Immature natural killer cell (primary cell): Measurements from ENCODE around the gene CORO6. TPM values are rescaled to one million over a fixed set of nuclear protein-coding genes. Genes with fewer than 3 reads are reported as not detected.

Source experiments
- DNase-seq, 3 donors: peaks; one replicate each; pipeline ENCODE4 v3.0.0; 2022; ENCODE audit warnings: mixed read lengths in 1 of 3
- H3K27ac Mint-ChIP-seq, 6 donors: one replicate each; pipeline ENCODE4 v1.8.0; 2020; ENCODE audit warnings: mixed read lengths in 6 of 6, mild to moderate bottlenecking in 5 of 6, inconsistent platforms in 4 of 6, moderate library complexity in 3 of 6
- H3K27me3 Mint-ChIP-seq, 3 donors: one replicate each; pipeline ENCODE4 v1.8.0; 2020 to 2021; ENCODE audit warnings: low read depth in 3 of 3, mild to moderate bottlenecking in 3 of 3, mixed read lengths in 3 of 3, moderate library complexity in 3 of 3, inconsistent platforms in 1 of 3
- H3K36me3 Mint-ChIP-seq, 3 donors: one replicate each; pipeline ENCODE4 v1.8.0; 2020; ENCODE audit warnings: mixed read lengths in 3 of 3, inconsistent platforms in 2 of 3, mild to moderate bottlenecking in 2 of 3
- H3K4me1 Mint-ChIP-seq, 2 donors: one replicate each; pipeline ENCODE4 v1.8.0; 2020; ENCODE audit warnings: inconsistent platforms in 2 of 2, mild to moderate bottlenecking in 2 of 2, mixed read lengths in 2 of 2, moderate library complexity in 1 of 2
- H3K4me3 Mint-ChIP-seq, 5 donors: one replicate each; pipeline ENCODE4 v1.8.0; 2020; ENCODE audit warnings: mild to moderate bottlenecking in 5 of 5, mixed read lengths in 5 of 5, inconsistent platforms in 3 of 5, moderate library complexity in 3 of 5
- H3K9me3 Mint-ChIP-seq, 6 donors: one replicate each; pipeline ENCODE4 v1.8.0; 2020; ENCODE audit warnings: mild to moderate bottlenecking in 6 of 6, mixed read lengths in 6 of 6, inconsistent platforms in 4 of 6, moderate library complexity in 3 of 6
- polyA plus RNA-seq, 3 donors: library from polyadenylated mRNA; unstranded; fragments of 300-500 nt; fragmentation: Illumina TruSeq; gene quantifications; one replicate each; pipeline ENCODE4 v1.2.3, GENCODE V29; 2021

Gene CORO6
- polyA plus RNA-seq, 3 donors from 2014 or later: 0.12 to 1.3 (median 0.38) TPM

DNA sequence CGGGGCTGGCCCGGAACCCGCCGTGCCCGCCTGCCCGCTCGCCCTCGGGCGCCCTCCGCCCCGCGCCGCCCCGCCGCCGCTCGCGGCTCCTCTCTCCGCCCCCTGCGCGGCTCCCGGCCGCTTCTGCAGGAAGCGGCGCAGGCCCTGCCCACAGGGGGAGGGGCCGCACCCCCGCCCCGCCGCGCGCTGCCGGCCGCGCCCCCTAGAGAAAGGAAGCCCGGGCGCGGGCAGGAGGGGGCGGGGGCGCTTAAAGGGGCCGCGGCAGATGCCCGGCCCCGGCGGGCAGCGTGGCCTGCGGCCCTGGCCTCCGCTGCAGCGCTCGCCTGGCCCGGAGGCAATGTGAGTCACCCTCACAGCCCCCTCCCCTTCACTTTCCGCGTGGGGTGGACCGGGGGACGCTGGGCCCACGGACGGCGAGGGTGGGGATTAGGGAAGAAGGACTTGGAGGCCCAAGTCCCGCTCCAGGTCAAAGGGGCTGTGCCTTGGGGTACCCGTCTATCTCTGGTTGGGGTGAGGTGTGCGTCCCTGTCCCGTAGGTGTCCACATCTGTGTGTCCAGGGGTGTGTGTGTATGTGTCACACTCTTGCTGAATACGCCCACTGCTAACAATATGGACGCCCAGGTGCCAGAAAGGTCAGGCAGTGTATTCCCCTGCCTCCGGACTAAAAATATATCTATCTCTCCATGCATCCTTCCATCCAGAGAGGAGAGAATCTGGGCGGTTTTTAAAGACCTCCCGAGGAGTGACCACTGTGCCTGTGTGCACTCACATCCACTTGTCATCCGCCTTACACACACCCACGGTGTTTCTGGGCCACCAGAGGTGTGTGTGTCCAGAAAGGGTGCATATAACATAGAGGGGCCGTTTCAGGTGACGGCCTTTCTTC, 32.9 kb downstream of the CORO6 start, which contains the start of gene GIT1:
GIT1 (minus strand) TSS at position 125 of the 887 bp plus-strand sequence. CDS start 270 bp downstream, outside the sequence.
- H3K4me3 Mint-ChIP-seq: peak within 1 kb of the TSS; percentile 87 to 93 (median 89)
- peaks cover 0 to 7% (median 5%) of the 10 kb centered on the region in 3 donors for H3K27me3 Mint-ChIP-seq
- peak within 1 kb of the TSS; percentile 81 to 94 (median 91) for H3K27ac Mint-ChIP-seq
- H3K9me3 Mint-ChIP-seq: no peaks in the 10 kb centered on the region
- DNase-seq: peak; percentile 84 to 87 (median 86)
- H3K4me1 Mint-ChIP-seq: peaks cover 70 to 71% of the 10 kb centered on the region in 2 donors
- no peaks in the 10 kb centered on the region for H3K36me3 Mint-ChIP-seq

DNA sequence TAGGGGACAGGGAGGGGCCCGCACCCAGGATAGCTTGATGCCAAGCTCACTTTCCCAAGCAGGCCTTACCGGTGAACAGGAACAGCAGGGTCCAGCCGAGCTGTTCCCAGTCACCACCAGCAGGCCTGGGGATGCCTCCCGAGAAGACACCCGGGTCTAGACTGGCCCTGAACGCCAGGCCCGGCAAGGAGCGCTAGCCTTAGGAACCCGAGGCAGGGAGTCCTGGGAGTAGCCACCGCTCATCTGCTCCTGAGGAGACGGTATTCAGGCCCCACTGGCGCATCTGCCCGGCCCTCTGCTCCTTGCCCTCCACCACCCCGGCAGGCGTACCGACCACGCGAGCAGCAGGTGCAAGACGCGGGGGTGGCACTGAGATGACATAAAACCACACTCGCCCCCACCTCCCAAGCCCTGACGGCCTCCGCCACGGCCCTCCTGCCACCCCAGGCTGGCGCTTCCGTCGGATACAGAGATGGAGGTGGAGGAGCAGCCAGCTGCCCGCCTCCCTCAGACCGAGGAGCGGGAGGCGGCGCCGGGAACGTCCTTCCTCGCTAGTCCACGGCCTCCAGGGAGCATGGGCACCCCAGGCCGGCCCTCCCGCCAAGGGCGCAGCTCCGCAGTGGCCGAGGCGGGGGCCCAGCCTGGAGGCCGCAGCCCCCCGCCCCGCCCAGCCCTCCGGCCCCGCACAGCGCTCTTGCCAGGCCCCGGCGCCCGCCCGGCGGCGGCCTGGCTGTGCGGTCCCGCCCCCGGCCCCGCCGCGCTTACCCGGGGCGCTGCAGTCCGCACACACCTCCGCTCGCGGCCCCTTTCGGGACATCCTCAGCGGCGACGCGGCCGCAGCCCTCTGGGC, 33.9 kb downstream of the CORO6 start:
- Mint-ChIP-seq H3K36me3 (no peaks in the 10 kb centered on the region), H3K4me1 (peaks cover 72 to 79% of the 10 kb centered on the region in 2 donors), H3K27me3 (peaks cover 0 to 7% (median 5%) of the 10 kb centered on the region in 3 donors), H3K9me3 (no peaks in the 10 kb centered on the region), H3K27ac (peak overlapping the region; percentile 80 to 94 (median 84)), H3K4me3 (peak overlapping the region; percentile 87 to 93 (median 88))
- peak; percentile 73 to 77 (median 73) for DNase-seq

DNA sequence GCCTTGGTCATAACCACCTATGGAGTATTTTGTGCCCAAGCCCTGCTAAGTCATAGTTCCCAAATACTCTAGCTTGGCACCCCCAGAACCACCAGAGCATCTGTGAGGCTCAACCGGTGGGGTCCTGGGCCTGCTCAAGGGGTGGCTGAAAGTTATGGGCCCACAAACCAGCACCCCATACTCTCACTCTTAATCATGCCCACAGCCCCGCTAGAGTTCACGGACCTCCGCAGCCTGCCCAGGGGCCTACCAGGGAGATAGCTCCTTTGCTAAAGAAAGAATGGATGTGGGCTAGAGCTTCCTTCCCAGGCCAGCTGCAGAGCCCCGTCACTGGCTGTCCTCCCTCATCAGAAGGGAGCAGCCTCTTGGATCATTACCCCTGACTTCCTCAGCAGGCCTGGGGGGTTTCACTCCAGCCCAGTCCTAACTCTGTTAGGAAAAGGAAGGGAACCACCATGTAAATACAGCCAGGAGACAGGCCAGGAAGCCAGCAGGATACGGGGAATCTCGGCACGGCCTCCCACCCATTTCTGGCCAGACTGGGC, 34.6 kb downstream of the CORO6 start:
- H3K4me1 Mint-ChIP-seq: peaks cover 72 to 80% of the 10 kb centered on the region in 2 donors
- DNase-seq: no peak
- H3K4me3 Mint-ChIP-seq: peak overlapping the region; percentile 87 to 93 (median 88)
- H3K36me3 Mint-ChIP-seq: no peaks in the 10 kb centered on the region
- peaks cover 0 to 7% (median 5%) of the 10 kb centered on the region in 3 donors for H3K27me3 Mint-ChIP-seq
- peak overlapping the region; percentile 81 to 94 (median 90) for H3K27ac Mint-ChIP-seq
- H3K9me3 Mint-ChIP-seq: no peaks in the 10 kb centered on the region

DNA sequence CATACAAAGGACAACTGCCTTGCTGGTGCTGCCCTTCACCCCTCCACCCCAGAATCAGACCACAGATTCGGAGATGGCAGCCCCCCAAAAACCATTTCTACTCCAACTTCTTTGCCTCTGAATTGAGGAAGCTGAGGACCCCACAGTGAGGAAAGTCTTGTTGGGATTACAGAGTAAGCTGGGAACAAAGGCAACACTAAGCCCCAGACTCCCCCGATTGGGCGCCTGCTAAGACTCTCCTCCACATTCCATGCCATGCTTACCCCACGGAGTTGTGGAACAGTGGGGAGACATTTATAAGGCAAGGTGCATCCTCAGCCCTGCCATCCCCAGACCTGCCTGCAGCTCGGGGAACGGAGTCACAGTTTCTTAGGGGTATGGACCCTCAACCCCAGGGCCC, 35.1 kb downstream of the CORO6 start:
- no peak for DNase-seq
- Mint-ChIP-seq H3K4me1 (peaks cover 68 to 78% of the 10 kb centered on the region in 2 donors), H3K27ac (peak overlapping the region; percentile 72 to 94 (median 87)), H3K9me3 (no peaks in the 10 kb centered on the region), H3K36me3 (no peaks in the 10 kb centered on the region), H3K27me3 (peaks cover 0 to 7% (median 5%) of the 10 kb centered on the region in 3 donors), H3K4me3 (peak overlapping the region; percentile 87 to 93 (median 88))

DNA sequence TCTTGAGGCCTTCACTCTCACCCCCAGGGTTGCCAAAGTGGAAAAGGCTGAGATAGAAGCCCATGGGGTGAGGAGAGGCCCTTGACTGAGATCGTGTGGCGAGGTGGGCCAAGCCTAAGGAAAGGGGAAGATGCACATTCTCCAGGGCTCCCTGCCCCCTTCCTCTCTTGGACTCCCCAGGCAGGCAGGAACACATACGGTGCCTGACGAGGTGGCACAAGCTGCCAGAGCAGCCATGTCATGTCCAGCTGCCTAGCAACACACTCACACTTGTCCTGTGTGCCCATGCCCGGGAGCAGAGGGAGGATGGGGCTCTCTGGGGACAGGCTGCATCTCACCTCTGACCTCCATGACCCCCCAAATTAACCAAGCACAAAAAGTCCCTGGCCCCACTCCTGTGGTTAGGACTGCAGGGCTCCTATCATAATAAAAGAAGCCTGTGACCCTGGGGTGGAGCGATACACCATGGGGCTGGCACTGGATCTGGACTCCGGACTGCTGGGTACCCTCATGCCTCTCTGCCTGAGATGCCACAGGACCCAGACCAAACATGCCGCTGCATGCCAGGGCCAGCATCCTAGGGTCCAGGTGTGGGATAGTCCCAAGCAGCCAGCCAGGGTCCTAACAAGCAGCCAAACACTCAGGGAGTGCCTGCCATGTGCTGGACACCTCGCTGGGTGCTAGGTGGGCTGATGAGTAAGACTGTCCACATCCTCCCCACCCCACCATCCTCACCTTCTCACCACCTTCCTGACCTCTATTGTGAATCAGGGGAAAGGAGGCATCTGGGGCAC, 35.8 kb downstream of the CORO6 start:
- DNase-seq: no peak
- Mint-ChIP-seq H3K4me1 (peaks cover 64 to 71% of the 10 kb centered on the region in 2 donors), H3K4me3 (peak overlapping the region; percentile 87 to 93 (median 88))

DNA sequence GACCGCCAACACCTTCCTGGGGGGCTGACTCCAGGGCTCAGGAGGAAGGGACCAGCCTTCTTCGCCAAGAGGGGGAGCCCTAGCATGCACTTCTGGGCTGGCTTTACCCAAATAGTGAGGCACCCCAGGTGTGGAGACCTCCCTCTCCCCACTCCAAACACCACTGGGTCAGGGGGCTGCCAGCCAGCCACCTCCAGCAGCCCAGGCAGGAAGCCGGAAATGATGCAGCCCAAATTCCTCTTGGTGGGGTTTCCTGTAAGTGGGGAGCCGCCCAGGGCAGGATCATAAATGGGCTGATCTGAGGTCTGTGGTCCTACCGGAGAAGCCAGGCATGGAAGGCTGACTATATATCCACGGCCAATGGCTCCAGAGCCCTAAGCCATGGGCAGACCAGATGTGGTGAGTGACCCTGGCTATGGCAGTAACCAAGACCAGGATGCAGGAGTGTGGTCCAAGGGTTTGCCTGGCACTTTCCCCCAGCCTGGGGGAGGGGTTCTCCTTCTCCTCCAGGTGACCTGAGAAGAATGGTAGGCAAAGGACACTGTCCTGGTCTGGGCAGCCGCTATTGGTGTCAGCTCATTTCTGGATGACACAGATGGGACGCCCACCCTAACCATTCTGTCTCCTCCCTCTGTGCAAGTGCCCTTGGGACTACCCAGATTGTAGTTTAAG, 37.5 kb downstream of the CORO6 start:
- Mint-ChIP-seq H3K27me3 (peaks cover 0 to 5% (median 4%) of the 10 kb centered on the region in 3 donors), H3K4me3 (no peak overlapping the region), H3K4me1 (peaks cover 50 to 59% of the 10 kb centered on the region in 2 donors), H3K27ac (no peak overlapping the region), H3K36me3 (peaks cover 3 to 6% (median 3%) of the 10 kb centered on the region in 3 donors), H3K9me3 (no peaks in the 10 kb centered on the region)
- DNase-seq: no peak

More for the DNA sequence above, 35.8 kb downstream of the CORO6 start:
- Mint-ChIP-seq H3K36me3 (peaks cover 0 to 3% (median 0%) of the 10 kb centered on the region in 3 donors), H3K27me3 (peaks cover 0 to 7% (median 5%) of the 10 kb centered on the region in 3 donors), H3K27ac (peak overlapping the region in 5 of 6 donors; percentile 60 to 90 (median 81)), H3K9me3 (no peaks in the 10 kb centered on the region)

DNA sequence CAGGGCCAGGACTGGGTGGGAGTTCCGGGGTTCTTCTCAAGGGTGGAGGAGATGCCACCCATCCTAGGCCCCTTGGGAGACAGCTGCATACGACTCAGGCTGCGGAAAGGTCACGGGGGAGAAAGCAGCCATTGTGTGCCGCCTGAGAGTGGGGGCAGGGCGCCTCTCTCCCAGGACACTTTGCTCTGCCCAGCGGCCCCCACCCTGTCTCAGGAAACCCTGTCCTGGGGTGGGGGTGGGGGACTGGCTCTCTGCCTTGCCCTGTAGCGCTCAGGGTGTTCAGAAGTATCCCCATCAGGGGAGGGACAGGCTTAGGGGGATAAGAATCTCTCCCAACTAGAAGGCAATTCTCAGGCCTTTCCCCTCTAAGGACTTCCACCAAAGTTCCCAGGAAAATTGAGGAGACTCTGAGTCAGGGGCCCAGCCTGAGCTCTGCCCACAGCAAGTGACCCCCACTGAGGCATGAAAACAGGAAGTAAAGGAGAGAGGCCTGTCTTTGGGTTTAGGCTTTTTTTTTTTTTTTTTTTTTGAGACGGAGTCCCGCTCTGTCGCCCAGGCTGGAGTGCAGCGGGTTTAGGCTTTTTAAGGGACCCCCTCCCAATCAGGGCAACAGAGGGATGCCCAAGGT, 38.1 kb downstream of the CORO6 start:
- peak overlapping the region in 2 of 6 donors; percentile 39 to 49 for H3K27ac Mint-ChIP-seq
- no peak for DNase-seq
- H3K36me3 Mint-ChIP-seq: peaks cover 3 to 10% (median 4%) of the 10 kb centered on the region in 3 donors
- H3K4me3 Mint-ChIP-seq: no peak overlapping the region
- peaks cover 0 to 5% (median 4%) of the 10 kb centered on the region in 3 donors for H3K27me3 Mint-ChIP-seq
- no peaks in the 10 kb centered on the region for H3K9me3 Mint-ChIP-seq
- H3K4me1 Mint-ChIP-seq: peaks cover 48 to 56% of the 10 kb centered on the region in 2 donors

DNA sequence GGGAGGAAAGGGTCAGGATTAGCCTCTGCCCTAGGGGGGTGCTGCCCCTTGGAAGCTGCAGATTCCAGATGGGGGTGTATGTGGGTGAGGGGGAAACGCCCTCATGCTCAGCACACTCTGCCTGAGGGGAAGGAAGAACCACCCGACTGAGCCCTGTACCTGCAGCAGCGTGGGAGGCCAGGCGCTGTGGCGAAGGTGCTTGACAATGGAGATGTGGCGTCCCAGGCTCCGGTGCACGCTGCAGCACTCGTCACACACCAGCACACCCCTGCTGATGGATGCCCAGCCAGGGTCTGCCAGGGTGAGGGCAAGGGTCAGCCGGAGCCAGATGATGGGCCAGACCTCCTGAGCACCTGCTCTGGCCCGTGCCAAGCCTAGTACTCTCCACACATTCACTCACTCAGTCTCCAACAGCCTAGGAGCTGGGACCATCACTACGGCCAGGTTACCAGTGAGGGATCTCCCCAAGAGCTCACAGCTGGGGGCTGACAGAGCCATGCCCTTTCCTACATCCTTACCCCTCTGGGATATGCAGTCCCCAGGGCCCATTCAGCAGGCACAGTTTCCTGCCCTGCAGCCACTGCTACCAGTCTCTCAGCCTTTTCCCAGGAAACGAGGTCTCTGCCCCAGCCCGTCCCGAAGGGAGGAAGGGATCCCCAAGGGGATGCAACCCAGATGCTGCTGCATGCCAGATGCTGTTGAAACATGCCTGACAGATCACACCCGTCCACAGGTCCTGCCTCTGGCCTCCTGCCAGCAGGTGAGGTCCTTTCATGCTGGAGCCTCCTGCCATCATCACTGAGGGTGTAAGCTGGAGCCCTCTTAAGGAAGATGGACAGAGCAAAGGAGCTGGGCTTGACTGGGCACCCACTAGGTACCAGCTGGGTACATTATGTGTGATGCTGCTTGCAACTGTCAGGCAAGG, 39.1 kb downstream of the CORO6 start:
- H3K4me3 Mint-ChIP-seq: no peak overlapping the region
- peaks cover 0 to 5% (median 3%) of the 10 kb centered on the region in 3 donors for H3K27me3 Mint-ChIP-seq
- H3K27ac Mint-ChIP-seq: peak overlapping the region in 1 of 6 donors; percentile 43

DNA sequence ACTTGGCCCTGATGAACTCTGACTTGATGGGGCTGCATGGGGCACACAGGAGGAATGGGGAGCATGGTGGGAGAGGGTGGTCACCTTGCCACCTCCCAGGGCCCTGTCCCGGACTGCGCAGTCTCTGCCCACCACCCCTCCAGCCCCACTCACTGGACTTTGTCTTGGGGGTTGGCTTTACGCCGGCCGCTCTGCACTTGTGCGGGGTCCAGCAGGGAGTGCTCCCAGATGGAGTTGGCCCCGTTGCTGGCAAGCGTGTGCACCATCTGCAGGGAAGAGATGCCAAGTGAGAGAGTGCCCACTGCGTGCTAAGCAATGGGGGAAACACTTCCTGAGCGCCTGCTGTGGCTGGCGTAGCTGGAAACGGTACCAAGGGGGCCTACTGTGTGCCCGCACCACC, 39.9 kb downstream of the CORO6 start:
- Mint-ChIP-seq H3K4me1 (peaks cover 39 to 48% of the 10 kb centered on the region in 2 donors), H3K27ac (no peak overlapping the region), H3K27me3 (peaks cover 0 to 3% (median 0%) of the 10 kb centered on the region in 3 donors), H3K36me3 (peaks cover 3 to 13% (median 4%) of the 10 kb centered on the region in 3 donors), H3K9me3 (no peaks in the 10 kb centered on the region), H3K4me3 (no peak overlapping the region)
- DNase-seq: no peak

More for the DNA sequence above, 39.1 kb downstream of the CORO6 start:
- peaks cover 3 to 13% (median 4%) of the 10 kb centered on the region in 3 donors for H3K36me3 Mint-ChIP-seq
- no peaks in the 10 kb centered on the region for H3K9me3 Mint-ChIP-seq
- peaks cover 47 to 56% of the 10 kb centered on the region in 2 donors for H3K4me1 Mint-ChIP-seq
- DNase-seq: no peak

DNA sequence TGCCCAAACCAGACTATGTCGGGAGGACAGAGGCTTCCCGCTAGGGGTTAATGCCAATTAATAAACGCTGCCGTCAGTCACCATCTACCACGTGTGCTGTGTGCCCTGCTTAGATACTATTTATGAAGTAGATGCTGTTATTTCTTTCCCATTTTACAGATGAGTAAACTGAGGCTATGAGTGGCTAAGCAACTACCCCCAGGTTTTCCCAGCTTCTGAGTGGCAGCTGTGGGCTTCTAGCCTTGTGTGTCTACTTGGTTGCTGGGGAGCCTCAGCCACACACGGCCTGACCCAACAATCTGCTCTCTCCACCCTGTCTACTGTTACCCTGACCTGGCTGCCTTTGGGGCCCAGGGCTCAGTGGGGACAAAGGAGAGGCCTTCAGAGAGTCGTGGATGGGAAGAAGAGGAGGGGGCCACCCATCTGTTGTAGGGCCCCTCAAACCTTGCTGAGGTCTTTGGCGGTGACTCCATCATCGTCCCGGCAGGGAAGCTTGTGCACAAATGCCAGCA, 40.4 kb downstream of the CORO6 start:
- no peaks in the 10 kb centered on the region for H3K9me3 Mint-ChIP-seq
- DNase-seq: no peak
- no peak overlapping the region for H3K4me3 Mint-ChIP-seq
- H3K36me3 Mint-ChIP-seq: peaks cover 3 to 13% (median 4%) of the 10 kb centered on the region in 3 donors
- H3K27me3 Mint-ChIP-seq: peaks cover 0 to 3% (median 0%) of the 10 kb centered on the region in 3 donors
- no peak overlapping the region for H3K27ac Mint-ChIP-seq
- peaks cover 34 to 43% of the 10 kb centered on the region in 2 donors for H3K4me1 Mint-ChIP-seq
